GM12891 (cell line): ENCODE results near the gene ANAPC2. TPM values are rescaled to one million over a fixed set of nuclear protein-coding genes. Genes with fewer than 3 reads are reported as not detected.
A peak's percentile ranks its signal among the peaks of the same experiment; 100 is the strongest.

Source experiments
- DNase-seq: peaks from one replicate; pipeline ENCODE4 v3.0.0; 2011; ENCODE audit warnings: low spot score; ENCODE audit not compliant: insufficient read length
- FAIRE-seq: peaks from 2 replicates; lab custom pipeline; 2011; peaks lifted over from hg19 to GRCh38; lab: Jason Lieb, UNC
- PAX5 ChIP-seq: IDR thresholded peaks from 2 replicates; pipeline ENCODE4 v1.6.1; 2011; ENCODE audit warnings: low read length, moderate library complexity, mild to moderate bottlenecking; ENCODE audit not compliant: insufficient read depth, severe bottlenecking
- POLR2A ChIP-seq: IDR thresholded peaks from 2 replicates; pipeline ENCODE4 v1.6.1; 2011; ENCODE audit warnings: low read depth, low read length, control low read depth
- POLR2AphosphoS5 ChIP-seq: IDR thresholded peaks from 2 replicates; pipeline ENCODE4 v1.6.1; 2011; ENCODE audit warnings: low read depth, low read length, control low read depth
- POU2F2 ChIP-seq: IDR thresholded peaks from 2 replicates; pipeline ENCODE4 v1.6.1; 2011; ENCODE audit warnings: low read depth, mild to moderate bottlenecking, control low read depth, low read length, moderate library complexity
- SPI1 ChIP-seq: IDR thresholded peaks from 2 replicates; pipeline ENCODE4 v1.6.1; 2011; ENCODE audit warnings: low read depth, low read length, control low read depth
- TAF1 ChIP-seq: IDR thresholded peaks from 2 replicates; pipeline ENCODE4 v1.6.1; 2011; ENCODE audit warnings: low read depth, low read length, control low read depth
- polyA plus RNA-seq: library from polyadenylated mRNA; unstranded; fragments of >200 nt; gene quantifications from one replicate; pipeline ENCODE4 v1.2.1, GENCODE V29; 2012; ENCODE audit warnings: low read depth, missing spikeins, inconsistent platforms; ENCODE audit not compliant: missing spikeins

ANAPC2 gene
- polyA plus RNA-seq: 27.5 TPM

GRCh38 chr9:137188490-137189296 is at the start of gene ANAPC2, which contains the start of gene SSNA1:
Gene ANAPC2 (minus strand): TSS chr9:137188560. CDS start chr9:137188532, 28 bp downstream.
Gene SSNA1 (plus strand): TSS chr9:137188676. CDS start chr9:137188727, 51 bp downstream.
- DNase-seq (peak; percentile 97), FAIRE-seq (peak; percentile 100)
- TF ChIP-seq POLR2A (peak; percentile 79), SPI1 (no peak), PAX5 (peak; percentile 46), POLR2AphosphoS5 (peak; percentile 84), TAF1 (peak; percentile 79), POU2F2 (no peak; the same call in 1 of the 2 replicates)

DNA sequence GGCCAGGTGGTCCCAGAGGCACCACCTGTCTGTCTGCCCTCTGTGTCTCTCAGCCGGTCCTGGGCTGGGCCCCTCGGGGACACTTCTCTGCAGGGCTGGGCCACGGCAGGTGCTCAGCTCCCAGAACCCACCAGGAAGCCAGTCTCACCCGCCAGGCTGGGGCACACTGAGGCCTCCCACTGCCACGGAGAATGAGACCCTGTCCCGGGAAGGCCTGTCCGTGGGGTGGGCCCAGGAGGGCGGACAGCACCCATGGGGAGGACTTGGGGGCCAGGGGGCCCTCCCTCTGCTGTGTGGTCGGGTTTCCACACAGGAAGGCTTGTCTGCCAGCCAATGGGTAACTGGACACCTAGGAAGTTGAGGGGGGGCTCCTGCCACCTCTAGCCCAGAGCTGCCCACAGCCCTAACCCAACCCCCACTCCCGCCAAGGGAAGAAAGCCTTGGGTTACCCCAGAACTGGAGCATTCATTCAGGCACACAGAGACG is 48.6 kb upstream of the ANAPC2 start:
- no peak for DNase-seq
- FAIRE-seq: peak; percentile 57
- no peak for TF ChIP-seq POLR2AphosphoS5
- TF ChIP-seq SPI1: no peak
- TF ChIP-seq POU2F2: no peak
- no peak for TF ChIP-seq POLR2A
- TF ChIP-seq TAF1: no peak
- TF ChIP-seq PAX5: no peak

- FAIRE-seq (peak; percentile 95), DNase-seq (peak; percentile 99)
- no peak for TF ChIP-seq POU2F2
- no peak for TF ChIP-seq SPI1
- no peak for TF ChIP-seq POLR2A
- no peak for TF ChIP-seq POLR2AphosphoS5
- no peak for TF ChIP-seq TAF1
- TF ChIP-seq PAX5: no peak
These were observed 48.0 kb upstream of the ANAPC2 start for GRCh38 chr9:137236238-137236935.

DNA sequence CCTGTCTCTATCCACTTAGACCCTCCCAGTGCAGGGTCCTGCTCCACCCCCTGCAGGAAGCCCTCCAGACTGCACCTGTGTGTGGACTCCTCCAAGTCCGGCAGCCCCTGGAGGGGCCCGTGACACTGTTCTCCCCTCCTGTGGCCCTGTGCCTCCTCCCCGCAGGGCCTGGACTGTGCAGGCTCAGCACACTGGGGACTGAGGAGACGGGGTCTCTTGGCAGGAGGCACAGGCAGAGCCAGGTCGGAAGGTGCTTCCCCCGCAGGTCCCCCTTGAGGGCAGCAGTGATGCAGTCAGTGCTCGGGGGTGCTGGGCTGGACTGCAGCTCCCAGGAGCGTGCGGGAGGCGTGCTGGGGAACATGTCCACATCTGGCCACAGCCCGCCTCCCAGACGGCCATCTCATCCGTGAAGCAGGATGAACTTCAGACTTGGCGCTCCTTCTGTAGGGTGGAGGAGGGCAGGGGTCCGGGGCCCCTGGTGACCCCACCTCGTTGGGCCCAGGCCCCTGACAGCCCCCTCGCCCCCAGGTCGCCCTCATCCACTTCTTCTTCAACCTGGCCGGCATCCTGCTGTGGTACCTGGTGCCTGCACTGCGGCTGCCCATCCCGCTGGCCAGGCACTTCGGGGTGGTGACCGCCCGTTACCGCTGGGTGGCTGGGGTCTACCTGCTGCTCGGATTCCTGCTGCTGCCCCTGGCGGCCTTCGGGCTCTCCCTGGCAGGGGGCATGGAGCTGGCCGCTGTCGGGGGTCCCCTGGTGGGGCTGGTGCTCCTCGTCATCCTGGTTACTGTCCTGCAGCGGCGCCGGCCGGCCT is 47.3 kb upstream of the ANAPC2 start:
- FAIRE-seq (peak; percentile 31), DNase-seq (no peak)
- TF ChIP-seq POLR2A (no peak), POLR2AphosphoS5 (no peak), PAX5 (no peak), SPI1 (no peak), TAF1 (no peak), POU2F2 (no peak)

DNA sequence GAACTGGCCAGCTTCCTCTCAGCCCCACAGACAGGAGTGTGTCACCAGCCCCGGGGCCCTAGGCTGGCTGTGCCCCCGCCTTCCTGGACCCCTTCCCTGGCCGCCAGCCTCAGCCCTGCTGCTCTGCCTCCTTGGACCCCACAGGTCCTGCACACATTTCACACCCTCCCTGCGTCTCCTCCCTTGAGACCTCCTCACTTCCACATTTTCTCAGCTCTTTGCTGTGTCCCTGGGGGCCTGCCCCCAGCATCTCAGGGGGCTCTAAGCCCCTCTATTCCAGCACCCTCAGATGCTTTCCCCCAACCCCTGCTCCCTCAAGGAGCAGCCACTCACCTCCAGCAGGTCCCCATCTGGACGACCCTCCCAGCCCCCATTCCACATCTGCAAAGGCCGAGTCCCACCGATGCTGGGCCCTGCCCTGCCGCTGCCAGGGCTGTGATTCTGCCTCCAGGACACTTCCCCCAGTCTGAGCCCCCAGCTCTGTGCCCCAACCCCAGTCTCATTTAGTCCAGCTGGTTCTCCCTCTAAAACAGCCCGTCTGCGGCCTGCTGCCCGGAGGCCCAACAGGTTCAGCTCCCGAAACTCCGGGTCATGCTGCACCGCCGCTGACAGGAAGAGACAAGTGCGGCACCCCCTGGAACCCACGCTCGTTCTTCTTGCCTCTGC is 46.5 kb upstream of the ANAPC2 start:
- TF ChIP-seq POLR2A (no peak), POU2F2 (no peak), SPI1 (0 out of 2 replicates have a peak, but pooled peaks have one; percentile 18)
- FAIRE-seq (no peak), DNase-seq (no peak)

- FAIRE-seq: no peak
- DNase-seq: no peak
- TF ChIP-seq POLR2AphosphoS5: no peak
- no peak for TF ChIP-seq POU2F2
- TF ChIP-seq POLR2A: no peak
- TF ChIP-seq PAX5: no peak
- no peak for TF ChIP-seq TAF1
These were observed 45.8 kb upstream of the ANAPC2 start for GRCh38 chr9:137234055-137234697.

- FAIRE-seq: no peak
- no peak for DNase-seq
- no peak for TF ChIP-seq TAF1
- TF ChIP-seq SPI1: no peak
- no peak for TF ChIP-seq POLR2A
- TF ChIP-seq POLR2AphosphoS5: no peak
- no peak for TF ChIP-seq POU2F2
These were observed 45.0 kb upstream of the ANAPC2 start for GRCh38 chr9:137233143-137233980.

DNA sequence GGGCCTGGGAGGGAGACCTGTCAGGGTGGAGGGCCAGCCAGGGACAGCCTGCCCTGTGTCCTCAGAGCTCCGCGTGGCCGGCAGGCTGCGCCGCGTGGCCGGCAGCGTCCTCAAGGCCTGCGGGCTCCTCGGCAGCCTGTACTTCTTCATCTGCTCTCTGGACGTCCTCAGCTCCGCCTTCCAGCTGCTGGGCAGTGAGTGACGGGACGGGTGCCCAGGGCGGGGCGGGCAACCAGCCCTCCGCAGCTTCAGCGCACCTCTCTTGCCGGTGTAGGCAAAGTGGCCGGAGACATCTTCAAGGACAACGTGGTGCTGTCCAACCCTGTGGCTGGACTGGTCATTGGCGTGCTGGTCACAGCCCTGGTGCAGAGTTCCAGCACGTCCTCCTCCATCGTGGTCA is 44.1 kb upstream of the ANAPC2 start:
- DNase-seq (no peak), FAIRE-seq (no peak)
- TF ChIP-seq SPI1 (no peak), PAX5 (no peak), TAF1 (no peak), POLR2AphosphoS5 (no peak), POLR2A (no peak), POU2F2 (no peak)
